HG02852 (cell line): Measurements from ENCODE around the gene MDGA2.

Source experiments
- ATAC-seq: cut with Tn5 transposase; IDR thresholded peaks from one replicate; pipeline ENCODE4 v1.9.1; 2021; ENCODE audit warnings: mild to moderate bottlenecking, moderate library complexity; ENCODE audit not compliant: unreplicated experiment

MDGA2 gene

DNA sequence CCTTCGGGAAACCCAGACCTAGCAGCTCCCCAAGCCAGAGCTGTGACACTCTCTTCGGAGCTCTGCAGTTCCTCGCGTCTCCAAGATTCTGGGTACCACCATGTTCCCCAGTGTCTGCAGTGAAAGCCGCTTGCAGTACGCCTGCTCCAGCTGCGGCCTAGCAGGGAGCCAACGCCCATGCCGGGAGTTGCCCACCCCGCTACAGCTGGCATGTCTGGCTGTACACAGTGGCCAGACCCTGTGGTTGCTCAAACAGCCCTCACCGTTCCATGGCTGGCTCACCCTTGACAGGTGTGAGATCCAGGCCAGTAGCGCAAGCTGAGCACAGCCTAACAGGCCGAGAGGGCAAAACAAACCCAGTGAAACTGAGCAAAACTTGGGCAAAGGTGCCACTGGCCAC lies 520.0 kb downstream of the MDGA2 start:
- no peak for ATAC-seq

DNA sequence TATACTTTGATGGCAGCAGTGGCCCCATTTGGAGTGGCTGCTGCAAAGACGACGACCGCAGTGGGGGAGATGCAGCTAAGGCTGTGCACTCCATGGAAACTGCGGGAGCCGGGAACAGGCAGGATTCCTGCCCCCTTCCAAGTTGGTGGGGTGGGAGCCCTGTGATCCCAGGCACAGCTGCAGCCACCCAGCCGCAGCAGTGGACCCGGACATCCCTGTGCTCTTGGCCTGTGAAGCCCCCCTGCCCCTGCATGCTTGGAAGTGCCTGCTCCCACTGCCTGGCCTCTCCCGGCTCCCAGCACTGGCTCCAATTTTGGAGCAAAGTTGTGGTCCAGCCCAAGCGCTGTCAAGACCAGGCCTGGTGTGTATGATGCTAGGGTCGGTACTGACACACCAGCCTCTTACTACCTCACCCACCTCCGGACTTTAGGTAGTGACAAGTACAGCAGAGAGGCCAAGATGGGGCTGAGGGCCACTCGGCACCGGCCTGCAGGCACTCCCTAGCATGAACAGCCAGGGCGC lies 521.1 kb downstream of the MDGA2 start:
- no peak for ATAC-seq

DNA sequence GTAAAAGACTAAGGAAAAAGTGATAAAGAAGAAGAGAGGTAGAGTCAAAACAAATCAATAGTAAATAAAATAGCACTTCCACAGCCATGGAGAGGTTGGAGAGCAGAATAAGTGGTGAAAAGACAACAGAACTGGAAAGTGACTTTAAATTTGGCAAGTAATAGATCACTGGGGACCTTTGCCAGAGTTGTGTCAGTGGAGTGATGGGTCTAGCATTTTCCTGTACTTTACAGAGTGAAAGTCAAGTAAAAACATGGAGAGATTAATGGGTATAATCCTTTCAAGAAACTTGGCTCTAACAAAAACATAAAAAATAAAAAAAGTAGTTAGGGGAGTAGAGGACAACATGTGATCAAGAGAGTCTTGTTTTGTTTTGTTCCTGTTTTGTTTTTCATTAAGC lies 521.7 kb downstream of the MDGA2 start:
- no peak for ATAC-seq

DNA sequence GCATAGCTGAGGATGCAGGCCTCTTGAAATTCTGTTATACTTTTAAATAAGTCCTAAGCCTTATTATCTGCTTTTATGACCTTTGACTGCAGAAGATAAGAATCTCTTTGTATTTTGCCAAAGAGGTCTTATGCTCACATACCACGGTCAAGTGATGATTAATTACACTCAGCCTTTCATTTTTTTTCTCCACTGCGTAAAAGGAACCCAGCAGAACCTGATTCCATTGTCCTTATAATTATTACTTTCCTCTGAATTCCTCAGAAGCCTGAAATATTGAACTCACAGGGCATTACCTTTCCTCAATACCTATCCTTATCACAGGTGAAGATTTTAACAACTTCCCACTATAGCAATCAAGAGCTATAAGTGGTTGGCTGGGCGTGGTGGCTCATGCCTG lies 525.1 kb downstream of the MDGA2 start:
- no peak for ATAC-seq

- no peak for ATAC-seq
Measured at GRCh38 chr14:47149326-47149725, 526.1 kb downstream of the MDGA2 start.

GRCh38 chr14:47148686-47149085 lies 526.7 kb downstream of the MDGA2 start:
- no peak for ATAC-seq

DNA sequence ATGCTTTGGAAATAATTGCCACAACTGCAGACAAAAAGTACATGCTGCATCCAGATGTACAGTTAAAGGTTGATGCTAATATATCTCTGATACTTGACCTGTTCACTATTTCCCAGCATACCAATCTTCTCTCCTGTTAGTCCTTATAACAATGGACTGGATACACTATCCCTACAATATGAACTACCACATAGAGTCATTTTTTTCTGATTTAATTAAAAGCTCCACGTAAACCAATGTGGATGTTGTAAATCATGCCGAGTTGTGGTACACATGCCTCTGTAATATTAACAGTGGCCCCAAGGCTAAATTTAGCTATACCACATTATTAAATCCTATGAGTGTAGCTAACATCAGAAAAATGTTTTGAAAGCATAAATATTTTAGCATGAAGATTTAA lies 554.8 kb downstream of the MDGA2 start:
- no peak for ATAC-seq

DNA sequence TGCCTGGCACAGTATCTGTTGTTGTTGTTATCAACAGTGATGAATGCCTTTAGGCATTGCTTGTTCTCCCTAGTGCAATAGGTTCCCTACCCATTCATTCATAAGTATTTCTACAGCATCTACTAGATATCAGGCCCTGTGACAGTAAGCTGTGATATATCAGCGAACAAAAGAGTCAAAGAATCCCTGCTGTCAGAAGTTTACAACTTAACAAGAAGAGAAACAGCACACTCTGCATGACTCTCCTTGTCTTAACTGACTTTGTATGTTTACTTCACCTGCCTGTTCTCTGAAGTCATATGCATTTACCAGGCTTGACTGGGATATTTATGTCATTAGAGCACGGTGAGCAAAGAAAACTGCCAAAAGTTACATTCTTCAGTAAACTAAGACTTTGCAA lies 571.6 kb downstream of the MDGA2 start:
- ATAC-seq = no peak

GRCh38 chr14:47102472-47102871 lies 572.9 kb downstream of the MDGA2 start:
- ATAC-seq = no peak

GRCh38 chr14:47085678-47086077 lies 589.7 kb downstream of the MDGA2 start:
- ATAC-seq = no peak

GRCh38 chr14:47065326-47065725 lies 610.1 kb downstream of the MDGA2 start:
- no peak for ATAC-seq

- ATAC-seq = no peak
Measured at GRCh38 chr14:47060050-47060449, 615.4 kb downstream of the MDGA2 start.

- ATAC-seq = no peak
Measured at GRCh38 chr14:47057364-47057763, 618.0 kb downstream of the MDGA2 start.

- no peak for ATAC-seq
Measured at GRCh38 chr14:47044841-47045240, 630.6 kb downstream of the MDGA2 start.

DNA sequence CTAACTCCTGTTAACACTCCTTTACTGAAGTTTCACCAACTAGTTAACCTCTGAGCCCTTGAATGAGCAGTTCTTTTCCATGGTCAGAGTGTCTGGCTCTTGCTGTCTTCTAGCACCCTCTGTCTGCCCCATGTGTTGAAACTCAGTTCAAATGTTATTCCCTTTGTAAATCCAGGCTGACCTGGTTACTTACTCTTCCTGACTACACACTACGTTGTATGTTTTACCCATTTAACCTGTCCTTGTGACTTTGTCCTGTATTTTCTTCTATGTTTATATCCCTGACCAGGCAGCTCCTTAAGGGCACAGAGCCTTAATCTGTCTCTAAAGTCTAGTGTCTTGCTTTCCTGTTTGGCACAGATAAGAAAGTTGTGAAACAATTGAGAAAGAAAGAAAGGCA lies 634.9 kb downstream of the MDGA2 start:
- no peak for ATAC-seq

GRCh38 chr14:47039336-47039735 lies 636.1 kb downstream of the MDGA2 start:
- no peak for ATAC-seq

GRCh38 chr14:47022721-47023120 lies 652.7 kb downstream of the MDGA2 start:
- ATAC-seq = no peak

DNA sequence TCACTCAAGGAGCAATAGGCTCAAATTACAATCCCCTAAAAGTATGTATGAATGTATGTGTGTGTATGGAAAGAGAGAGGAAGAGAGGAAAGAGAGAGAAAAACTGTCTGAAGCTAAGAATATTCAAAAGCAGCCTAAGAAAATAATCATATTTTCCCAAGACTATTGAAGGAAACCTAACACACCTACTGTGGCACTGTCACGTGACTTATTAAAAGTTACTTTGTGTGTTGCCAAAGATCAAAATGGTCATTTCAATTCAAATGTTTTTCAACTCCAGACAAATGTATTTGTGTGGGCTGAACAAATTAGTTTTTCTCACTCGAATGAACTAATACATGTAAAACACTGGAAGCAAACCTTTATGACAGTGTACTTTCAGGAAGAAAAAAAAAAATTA lies 654.9 kb downstream of the MDGA2 start:
- ATAC-seq = no peak

DNA sequence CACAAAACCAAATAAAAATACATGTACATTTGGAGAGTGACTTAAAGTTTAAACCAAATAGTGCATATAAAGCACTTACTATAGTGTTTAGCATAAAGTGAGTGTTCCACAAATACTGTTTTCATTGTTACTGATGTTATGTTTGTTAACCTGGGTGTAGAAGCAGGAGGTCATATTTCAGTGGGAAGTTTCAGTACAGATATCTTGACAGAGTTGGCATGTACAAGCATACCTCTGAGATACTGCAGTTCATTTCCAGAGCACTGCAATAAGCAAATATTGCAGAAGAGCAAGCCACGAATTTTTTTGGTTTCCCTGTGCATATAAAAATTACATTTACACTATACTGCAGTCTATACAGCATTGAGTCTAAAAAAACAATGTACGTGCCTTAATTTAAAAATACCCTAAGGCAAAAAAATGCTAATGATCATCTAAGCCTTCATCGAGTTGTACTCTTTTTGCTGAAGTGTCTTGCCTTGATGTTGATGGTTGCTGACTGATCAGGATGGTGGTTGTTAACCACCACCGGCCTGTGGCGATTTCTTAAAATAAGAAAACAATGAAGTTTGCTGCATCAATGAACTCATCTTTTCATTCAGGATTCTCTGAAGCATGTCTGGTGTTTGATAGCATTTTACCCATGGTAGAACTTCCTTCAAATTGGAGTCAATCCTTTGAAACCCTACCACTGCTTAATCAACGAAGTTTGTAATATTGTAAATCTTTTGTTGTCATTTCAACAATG lies 662.7 kb downstream of the MDGA2 start:
- no peak for ATAC-seq

DNA sequence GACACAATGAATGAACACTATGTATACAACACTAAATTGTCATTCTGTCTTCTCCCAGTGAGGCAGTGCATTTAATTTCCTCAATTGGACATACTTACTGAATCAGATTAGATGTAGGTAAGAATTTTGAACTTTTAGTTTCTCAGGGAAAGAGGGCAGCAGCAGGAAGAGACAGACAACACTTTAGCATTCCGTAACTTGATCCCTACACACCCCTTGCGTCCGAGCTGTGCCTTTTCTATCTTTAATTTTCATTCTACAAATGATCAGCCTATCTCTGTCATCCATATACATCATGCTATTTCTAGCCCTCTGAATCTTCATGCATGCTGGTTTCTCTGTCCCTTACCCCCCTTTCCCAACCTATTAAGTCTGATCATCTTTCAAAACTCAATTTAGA lies 665.8 kb downstream of the MDGA2 start:
- ATAC-seq = no peak

GRCh38 chr14:47008732-47009131 lies 666.7 kb downstream of the MDGA2 start:
- no peak for ATAC-seq

- ATAC-seq = no peak
Measured at GRCh38 chr14:46999661-47000060, 675.7 kb downstream of the MDGA2 start.

- ATAC-seq = no peak
Measured at GRCh38 chr14:46989566-46989965, 685.8 kb downstream of the MDGA2 start.
